SK-N-SH (cell line): ENCODE data around the gene SOBP.

Experiments
- CTCF ChIP-seq: fragments of 200-600 bp; sonication (generic); IDR thresholded peaks from 2 replicates; pipeline ENCODE4 v1.6.1; 2017; ENCODE audit warnings: antibody characterized with exemption, mild to moderate bottlenecking, moderate library complexity
- EP300 ChIP-seq, 2 experiments: IDR thresholded peaks; 2 replicates each; pipeline versions ENCODE4 v1.4.0 to v1.6.1; 2012; ENCODE audit warnings: borderline replicate concordance in 1 of 2, low read depth in 1 of 2, low read length in 1 of 2
- REST ChIP-seq: IDR thresholded peaks from 2 replicates; pipeline ENCODE4 v1.6.1; 2012; ENCODE audit warnings: mild to moderate bottlenecking, low read depth, low read length, moderate library complexity
- RXRA ChIP-seq: IDR thresholded peaks from 2 replicates; pipeline ENCODE4 v1.4.0; 2012; ENCODE audit warnings: low read depth, mild to moderate bottlenecking, borderline replicate concordance
- SIN3A ChIP-seq: IDR thresholded peaks from 2 replicates; pipeline ENCODE4 v1.6.1; 2012; ENCODE audit warnings: low read depth, mild to moderate bottlenecking, low read length, moderate library complexity, borderline replicate concordance
- ZBTB33 ChIP-seq: IDR thresholded peaks from 2 replicates; pipeline ENCODE4 v1.4.0; 2012; ENCODE audit warnings: low read depth, borderline replicate concordance

DNA sequence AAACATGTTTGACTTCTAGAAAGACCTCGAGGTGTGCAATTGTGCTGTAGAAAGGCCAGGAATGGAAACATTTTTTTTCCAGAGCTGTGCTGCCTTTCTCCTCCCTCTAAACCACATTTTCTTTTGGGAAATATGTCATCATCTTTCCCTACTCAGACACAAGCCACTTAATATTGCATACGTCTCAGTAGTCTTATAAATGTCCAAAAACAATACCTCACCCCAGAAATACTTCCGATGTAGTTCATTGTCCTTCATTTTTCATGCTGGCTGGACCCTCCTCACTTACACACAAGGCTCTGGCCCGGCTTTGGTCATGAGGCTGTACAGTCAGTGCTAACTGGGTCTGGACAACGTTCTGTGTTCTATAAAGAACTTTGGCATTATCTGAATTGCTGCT lies 207.8 kb downstream of the SOBP start:
- TF ChIP-seq CTCF (no peak), REST (no peak), RXRA (no peak), ZBTB33 (no peak), SIN3A (no peak), EP300 (IDR thresholded peaks at IDR 0.05; ENCODE audit: borderline replicate concordance in 1 of 2, low read depth in 1 of 2, low read length in 1 of 2) (no peak)
